GM10248 (cell line): ENCODE results near the gene UBE3D.

Source experiments
- CTCF ChIA-PET: fragments of 300-600 bp; sonication (Branson Sonifier 250); formaldehyde crosslinking; extraction: SDS; loops from one replicate; lab custom pipeline; 2021; ENCODE audit warnings: antibody characterized with exemption; lab: Yijun Ruan, JAX
- POLR2A ChIA-PET: fragments of 350-650 bp; sonication (Branson Sonifier 250); formaldehyde crosslinking; extraction: SDS; loops from one replicate; lab custom pipeline; 2020; ENCODE audit warnings: antibody characterized with exemption; lab: Yijun Ruan, JAX
- DNase-seq: peaks from one replicate; pipeline ENCODE4 v3.0.0; 2012; ENCODE audit errors: extremely low spot score
- CTCF ChIP-seq: IDR thresholded peaks from 2 replicates; pipeline ENCODE4 v1.5.1; 2012; ENCODE audit warnings: mild to moderate bottlenecking, low read depth; ENCODE audit errors: extremely low read depth, missing control alignments, control extremely low read depth

Gene UBE3D

GRCh38 chr6:82914511-82914910 lies 151.1 kb downstream of the UBE3D start:
- ChIA-PET CTCF (no interaction called here), POLR2A (no interaction called here)
- no peak for TF ChIP-seq CTCF

GRCh38 chr6:82910820-82911219 lies 154.8 kb downstream of the UBE3D start:
- ChIA-PET POLR2A (no interaction called here), CTCF (interaction anchor here (2.6 to 2.7 kb wide), 2 partner anchors 10 to 23 kb away, joined by 7 to 10 read pairs; no protein-coding TSS in a partner anchor)
- DNase-seq: no peak
- no peak for TF ChIP-seq CTCF

More at GRCh38 chr6:82914511-82914910, 151.1 kb downstream of the UBE3D start:
- DNase-seq: no peak

GRCh38 chr6:82910395-82910794 lies 155.2 kb downstream of the UBE3D start:
- CTCF ChIA-PET: interaction anchor here (0.7 to 2.6 kb wide), 2 partner anchors 11 to 23 kb away, joined by 3 to 7 read pairs; no protein-coding TSS in a partner anchor
- POLR2A ChIA-PET: no interaction called here
- no peak for DNase-seq
- TF ChIP-seq CTCF: no peak

- TF ChIP-seq CTCF: no peak
- ChIA-PET POLR2A (no interaction called here), CTCF (interaction anchor here (0.7 to 1.2 kb wide), 2 partner anchors 12 to 15 kb away, joined by 3 to 5 read pairs; no protein-coding TSS in a partner anchor)
- no peak for DNase-seq
Measured at GRCh38 chr6:82909551-82909950, 156.1 kb downstream of the UBE3D start.

DNA sequence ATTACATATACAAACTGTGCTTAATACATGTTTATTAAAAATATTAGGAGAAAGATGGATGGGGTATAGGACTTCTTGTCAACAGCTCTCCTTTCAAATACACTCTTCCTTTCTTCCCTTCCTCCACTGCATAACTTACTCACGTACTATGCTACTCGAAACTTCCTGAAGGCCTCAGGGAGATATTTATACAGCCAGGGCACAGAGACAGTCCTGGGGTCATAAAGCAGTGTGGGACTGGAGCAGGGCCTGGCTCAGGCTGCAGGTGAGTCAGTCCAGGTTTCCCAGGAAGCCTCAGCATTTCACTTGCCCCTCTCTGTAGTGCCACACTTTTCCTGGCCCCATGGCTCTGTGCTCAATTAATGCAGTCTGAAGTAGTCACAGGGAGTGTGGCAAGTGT lies 157.0 kb downstream of the UBE3D start:
- TF ChIP-seq CTCF: no peak
- ChIA-PET CTCF (interaction anchor here (0.8 to 1.2 kb wide), 2 partner anchors 14 to 159 kb away, joined by 3 to 5 read pairs; no protein-coding TSS in a partner anchor), POLR2A (no interaction called here)
- DNase-seq: no peak

DNA sequence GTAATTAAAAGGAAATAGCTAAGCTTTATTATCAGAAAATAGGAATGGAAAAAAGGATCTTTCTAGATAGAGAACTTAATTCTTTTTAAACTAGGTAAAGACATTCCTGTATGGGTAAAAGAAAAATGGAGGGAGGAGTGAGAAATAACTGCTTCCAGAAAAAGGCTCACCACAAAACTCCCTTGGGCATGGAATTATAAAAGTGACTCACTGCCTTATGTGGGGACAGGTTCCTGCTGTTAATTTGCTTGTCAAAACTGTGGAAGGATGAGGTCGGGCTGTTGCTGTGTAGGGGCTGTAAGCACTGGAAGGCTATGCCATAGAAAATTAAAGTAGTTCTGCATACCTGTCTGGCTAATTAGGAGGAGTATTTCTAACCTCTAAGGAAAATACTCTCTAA lies 158.7 kb downstream of the UBE3D start:
- no peak for TF ChIP-seq CTCF
- ChIA-PET POLR2A (no interaction called here), CTCF (interaction anchor here (1.5 kb wide), 1 partner anchor 158 kb away, joined by 3 read pairs; no protein-coding TSS in a partner anchor)
- no peak for DNase-seq

DNA sequence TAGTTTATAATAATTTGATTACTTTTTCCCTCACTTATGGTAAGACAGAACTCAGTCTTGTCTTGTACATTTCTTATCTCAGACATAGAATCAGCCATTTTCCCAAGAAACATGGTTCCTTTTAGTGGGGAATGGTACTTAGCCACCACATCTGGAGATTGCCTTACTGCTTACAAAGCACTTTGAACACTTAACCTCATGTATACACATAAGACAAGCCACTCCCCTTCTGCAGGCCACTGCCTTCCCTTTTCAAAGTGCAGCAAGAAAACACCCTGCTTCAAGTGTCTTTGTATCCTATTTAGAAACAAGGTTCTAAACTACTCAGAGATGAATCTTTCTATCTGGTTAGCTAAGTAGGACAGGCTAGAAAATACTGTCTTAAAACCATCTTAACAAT lies 159.2 kb downstream of the UBE3D start:
- POLR2A ChIA-PET: no interaction called here
- CTCF ChIA-PET: interaction anchor here (1.5 kb wide), 1 partner anchor 159 kb away, joined by 3 read pairs; no protein-coding TSS in a partner anchor
- no peak for DNase-seq
- TF ChIP-seq CTCF: no peak
